ENCODE results near the gene MRM3. TPM values are rescaled to one million over a fixed set of nuclear protein-coding genes. Genes with fewer than 3 reads are reported as not detected.

Gene MRM3
- total RNA-seq, 6 experiments from 2014 or later, result 10.0 to 18.1 (median 13.4) TPM

DNA sequence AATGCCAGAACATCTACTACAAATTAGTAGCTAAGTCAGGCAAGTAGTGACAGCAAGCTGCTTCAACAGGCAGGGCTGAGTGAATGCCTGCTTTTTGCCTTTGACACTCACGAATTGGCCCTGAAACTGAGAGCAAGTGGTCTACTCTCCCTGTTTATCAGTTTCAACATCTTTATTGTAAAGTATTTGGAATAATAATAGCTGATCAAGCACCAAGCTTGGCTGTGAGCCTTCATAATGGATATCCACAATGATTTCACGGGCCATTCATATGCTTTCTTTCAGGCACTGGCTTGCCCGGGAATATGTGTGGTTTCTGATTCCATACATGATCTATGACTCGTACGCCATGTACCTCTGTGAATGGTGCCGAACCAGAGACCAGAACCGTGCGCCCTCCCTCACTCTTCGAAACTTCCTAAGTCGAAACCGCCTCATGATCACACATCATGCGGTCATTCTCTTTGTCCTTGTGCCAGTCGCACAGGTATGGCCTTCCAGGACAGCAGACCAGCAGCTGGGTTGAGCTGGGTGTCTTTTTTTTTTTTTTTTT lies 44.5 kb upstream of the MRM3 start:
- intact Hi-C loops (cut with DNase I), result no loop called here
- DNase-seq (no peak), ATAC-seq (no peak)
- Histone ChIP-seq H3K4me3 (no peak overlapping the region), H3K27ac (no peak overlapping the region), H3K9me3 (no peaks in the 10 kb centered on the region), H3K36me3 (peaks cover 0 to 2% (median 0%) of the 10 kb centered on the region in 4 donors), H3K27me3 (no peaks in the 10 kb centered on the region), H3K4me1 (no peaks in the 10 kb centered on the region)
- TF ChIP-seq POLR2A (IDR thresholded peaks at IDR 0.05) (no peak), CTCF (IDR thresholded peaks at IDR 0.05) (no peak)
- WGBS (ENCODE audit: insufficient coverage, low coverage, low lambda C conversion rate, missing lambda C conversion rate), result 96% methylated on average over 8 of the region's 13 CpGs

- no peak for TF ChIP-seq CTCF (IDR thresholded peaks at IDR 0.05)
- no peak for TF ChIP-seq POLR2A (IDR thresholded peaks at IDR 0.05)
- H3K4me1 ChIP-seq, result peaks cover 0 to 2% (median 0%) of the 10 kb centered on the region in 4 donors
- H3K9me3 ChIP-seq, result no peaks in the 10 kb centered on the region
- DNase-seq (no peak), ATAC-seq (peak in 3 of 4 donors; percentile 32 to 60 (median 58))
- 57% methylated on average over 12 of the region's 18 CpGs for WGBS (ENCODE audit: insufficient coverage, low coverage, low lambda C conversion rate, missing lambda C conversion rate)
- peaks cover 0 to 10% (median 2%) of the 10 kb centered on the region in 4 donors for H3K36me3 ChIP-seq
- no peak overlapping the region for H3K4me3 ChIP-seq
- intact Hi-C loops (cut with DNase I), result no loop called here
- no peak overlapping the region for H3K27ac ChIP-seq
- H3K27me3 ChIP-seq, result no peaks in the 10 kb centered on the region
Observed at GRCh38 chr17:740240-741017, 41.7 kb upstream of the MRM3 start.

GRCh38 chr17:742147-742793 lies 39.9 kb upstream of the MRM3 start:
- Histone ChIP-seq H3K27me3 (no peaks in the 10 kb centered on the region), H3K36me3 (peaks cover 0 to 16% (median 3%) of the 10 kb centered on the region in 4 donors), H3K4me3 (no peak overlapping the region), H3K4me1 (peaks cover 0 to 3% (median 0%) of the 10 kb centered on the region in 4 donors), H3K27ac (no peak overlapping the region), H3K9me3 (no peaks in the 10 kb centered on the region)
- ATAC-seq, result no peak
- intact Hi-C loops (cut with DNase I), result no loop called here
- TF ChIP-seq POLR2A (IDR thresholded peaks at IDR 0.05) (no peak), CTCF (IDR thresholded peaks at IDR 0.05) (no peak)
- DNase-seq, result no peak
- 93% methylated on average over 3 of the region's 11 CpGs for WGBS (ENCODE audit: insufficient coverage, low coverage, low lambda C conversion rate, missing lambda C conversion rate)

GRCh38 chr17:743139-743538 lies 39.0 kb upstream of the MRM3 start:
- DNase-seq, result no peak
- intact Hi-C loops (cut with DNase I), result no loop called here
- WGBS (ENCODE audit: insufficient coverage, low coverage, low lambda C conversion rate, missing lambda C conversion rate), result 83% methylated on average over 2 of the region's 4 CpGs

More at GRCh38 chr17:743139-743538, 39.0 kb upstream of the MRM3 start:
- TF ChIP-seq POLR2A (IDR thresholded peaks at IDR 0.05), result no peak
- no peak for TF ChIP-seq CTCF (IDR thresholded peaks at IDR 0.05)
- H3K27ac ChIP-seq, result no peak overlapping the region
- no peak for ATAC-seq
- peaks cover 0 to 20% (median 6%) of the 10 kb centered on the region in 4 donors for H3K36me3 ChIP-seq
- H3K9me3 ChIP-seq, result no peaks in the 10 kb centered on the region
- peaks cover 0 to 3% (median 0%) of the 10 kb centered on the region in 4 donors for H3K4me1 ChIP-seq
- H3K27me3 ChIP-seq, result no peaks in the 10 kb centered on the region
- no peak overlapping the region for H3K4me3 ChIP-seq
